SK-N-SH treated with all-trans-retinoic acid at 6 μM for 48 hours (cell line): ENCODE data around the gene POLR2E.

Experiments used
- BACH2 ChIP-seq: fragments of 250-450 bp; sonication (Bioruptor Pico); IDR thresholded peaks from 2 replicates; pipeline ENCODE4 v1.9.0; 2021; ENCODE audit warnings: mild to moderate bottlenecking, borderline replicate concordance
- GLIS3 ChIP-seq: fragments of 250-450 bp; sonication (Bioruptor Pico); IDR thresholded peaks from 2 replicates; pipeline ENCODE4 v1.5.0; 2020; ENCODE audit warnings: mild to moderate bottlenecking, moderate library complexity
- ISL1 ChIP-seq: fragments of 250-450 bp; sonication (Bioruptor Pico); IDR thresholded peaks from 2 replicates; pipeline ENCODE4 v2.1.2; 2022; ENCODE audit warnings: mild to moderate bottlenecking, moderate library complexity
- SNAI2 ChIP-seq: fragments of 250-450 bp; sonication (Bioruptor Pico); IDR thresholded peaks from 2 replicates; pipeline ENCODE4 v1.5.0; 2020; ENCODE audit warnings: mild to moderate bottlenecking, moderate library complexity
- ZFP30 ChIP-seq: fragments of 450-650 bp; formaldehyde crosslinking; IDR thresholded peaks from 2 replicates; pipeline ENCODE4 v1.5.0; 2022; ENCODE audit warnings: mild to moderate bottlenecking, moderate library complexity
- TF ChIP-seq, protein P1 (sequence below): fragments of 250-450 bp; sonication (Bioruptor Pico); IDR thresholded peaks from 2 replicates; pipeline ENCODE4 v1.8.0; 2021; ENCODE audit warnings: low read depth, mild to moderate bottlenecking, moderate library complexity, borderline replicate concordance

DNA sequence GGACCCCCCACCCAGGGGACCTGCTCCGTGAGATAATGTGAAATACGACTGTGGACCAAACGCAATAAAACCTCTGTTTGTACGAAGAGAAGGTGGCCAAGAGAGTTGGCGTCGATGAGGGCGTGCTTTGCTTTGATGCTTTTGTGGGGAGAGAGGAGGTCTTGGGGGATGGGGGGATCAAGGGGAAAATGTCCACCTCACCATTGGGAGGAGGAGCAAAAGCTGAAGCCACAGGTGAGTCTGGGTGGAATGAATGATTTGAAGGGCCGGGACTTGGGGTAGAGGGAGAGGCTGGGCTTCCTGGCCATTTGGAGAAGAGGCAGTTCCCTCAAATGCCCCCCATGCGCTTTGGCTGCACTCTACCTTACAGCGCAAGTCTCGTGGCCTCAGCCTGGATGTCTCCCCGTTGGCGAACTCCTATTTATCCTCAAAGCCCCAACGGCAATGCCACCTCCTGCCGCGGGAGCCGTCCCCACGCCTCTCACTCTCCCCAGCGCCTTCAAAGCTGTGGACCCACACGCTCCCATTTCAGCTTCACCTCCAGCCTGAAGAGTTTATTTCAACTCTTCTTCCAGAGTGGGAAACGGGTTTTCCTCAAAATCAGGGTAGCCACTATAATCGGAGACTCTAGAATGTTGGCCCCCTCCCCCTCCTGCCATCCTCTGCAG is 56.1 kb downstream of the POLR2E start:
- TF ChIP-seq GLIS3 (CRISPR knock-in tag) = no peak; the same call in 1 of the 2 replicates
- TF ChIP-seq ZFP30 (CRISPR knock-in tag) = no peak
- TF ChIP-seq SNAI2 = no peak
- no peak for TF ChIP-seq BACH2 (CRISPR knock-in tag)
- TF ChIP-seq, protein P1, sequence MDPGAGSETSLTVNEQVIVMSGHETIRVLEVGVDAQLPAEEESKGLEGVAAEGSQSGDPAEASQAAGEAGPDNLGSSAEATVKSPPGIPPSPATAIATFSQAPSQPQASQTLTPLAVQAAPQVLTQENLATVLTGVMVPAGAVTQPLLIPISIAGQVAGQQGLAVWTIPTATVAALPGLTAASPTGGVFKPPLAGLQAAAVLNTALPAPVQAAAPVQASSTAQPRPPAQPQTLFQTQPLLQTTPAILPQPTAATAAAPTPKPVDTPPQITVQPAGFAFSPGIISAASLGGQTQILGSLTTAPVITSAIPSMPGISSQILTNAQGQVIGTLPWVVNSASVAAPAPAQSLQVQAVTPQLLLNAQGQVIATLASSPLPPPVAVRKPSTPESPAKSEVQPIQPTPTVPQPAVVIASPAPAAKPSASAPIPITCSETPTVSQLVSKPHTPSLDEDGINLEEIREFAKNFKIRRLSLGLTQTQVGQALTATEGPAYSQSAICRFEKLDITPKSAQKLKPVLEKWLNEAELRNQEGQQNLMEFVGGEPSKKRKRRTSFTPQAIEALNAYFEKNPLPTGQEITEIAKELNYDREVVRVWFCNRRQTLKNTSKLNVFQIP = no peak
- TF ChIP-seq ISL1 (CRISPR knock-in tag) = no peak
